NCI-H2196 (cell line): ENCODE results near the gene CNN1.
"Not testable (repeated sequence)": the region's sequence is repeated elsewhere in the genome, so short reads cannot be mapped to it uniquely, and the experiment has no call there.

Experiments
- DNase-seq: peaks from one replicate; lab custom pipeline; 2025; ENCODE audit not compliant: unreplicated experiment; lab: John Stamatoyannopoulos, UW

CNN1 gene

GRCh38 chr19:11564082-11564807, 25.6 kb downstream of the CNN1 start:
- DNase-seq: not testable (repeated sequence)

GRCh38 chr19:11565649-11565980, 27.0 kb downstream of the CNN1 start:
- DNase-seq: not testable (repeated sequence)

DNA sequence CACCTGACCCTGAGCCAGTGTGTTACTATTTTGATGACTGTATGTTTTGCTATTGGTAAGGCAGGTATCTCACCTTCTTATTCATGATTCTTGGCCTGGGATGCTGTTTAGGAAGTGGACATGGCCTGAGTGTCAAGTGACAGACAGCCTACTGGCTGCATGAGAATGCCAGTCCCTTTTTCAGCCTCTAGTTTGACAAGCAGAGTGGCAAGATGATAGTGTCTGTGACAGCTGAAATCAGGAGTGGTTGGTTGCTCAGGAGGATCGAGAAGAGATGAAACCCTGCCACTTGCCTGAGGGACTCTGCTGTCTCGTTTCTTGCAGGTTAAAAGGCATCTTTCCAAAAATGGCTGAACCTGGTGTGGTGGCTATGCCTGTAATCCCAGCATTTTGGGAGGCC, 27.5 kb downstream of the CNN1 start:
- DNase-seq: no peak

DNA sequence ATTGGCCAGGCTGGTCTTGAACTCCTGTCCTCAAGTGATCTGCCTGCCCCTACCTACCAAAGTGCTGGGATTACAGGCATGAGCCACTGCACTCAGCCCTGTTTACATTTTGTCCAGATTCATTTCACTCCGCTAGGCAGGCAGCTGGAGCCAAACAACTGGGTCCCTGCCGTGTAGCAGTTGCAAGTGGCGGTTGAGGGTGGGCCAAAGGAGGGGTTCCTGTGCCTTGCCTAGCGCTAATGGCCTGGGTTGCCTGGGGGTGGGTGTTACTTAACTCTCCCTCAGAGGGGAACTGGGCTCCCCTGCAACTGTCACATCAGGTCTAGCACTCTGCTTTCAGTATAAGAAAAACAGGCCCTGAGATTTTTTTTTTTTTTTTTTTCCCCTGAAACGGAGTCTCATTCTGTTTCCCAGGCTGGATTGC, 31.4 kb downstream of the CNN1 start:
- DNase-seq: no peak

- DNase-seq: not testable (repeated sequence)
Observed at GRCh38 chr19:11573354-11573753, 34.7 kb downstream of the CNN1 start.

GRCh38 chr19:11573763-11574162, 35.1 kb downstream of the CNN1 start:
- DNase-seq: not testable (repeated sequence)

DNA sequence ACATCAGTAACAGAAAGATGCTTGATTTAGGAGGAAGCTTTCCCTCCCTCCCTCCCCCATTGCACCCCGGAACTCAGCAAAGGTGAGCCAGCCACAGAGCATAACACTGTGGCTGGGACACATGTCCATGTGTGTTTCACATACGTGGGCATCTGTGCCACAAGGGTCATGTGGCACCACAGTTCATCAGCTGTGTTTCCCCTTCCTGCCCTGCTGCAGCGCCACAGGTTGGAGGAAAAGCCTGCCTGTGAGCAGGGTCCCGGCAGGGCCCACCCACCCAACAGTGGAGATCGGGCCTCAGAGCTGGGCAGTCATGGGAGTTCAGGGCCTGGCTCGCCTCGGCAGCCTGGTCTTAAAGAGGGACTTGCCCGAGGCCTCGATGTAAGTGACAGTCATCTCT, 36.0 kb downstream of the CNN1 start:
- DNase-seq: no peak

DNA sequence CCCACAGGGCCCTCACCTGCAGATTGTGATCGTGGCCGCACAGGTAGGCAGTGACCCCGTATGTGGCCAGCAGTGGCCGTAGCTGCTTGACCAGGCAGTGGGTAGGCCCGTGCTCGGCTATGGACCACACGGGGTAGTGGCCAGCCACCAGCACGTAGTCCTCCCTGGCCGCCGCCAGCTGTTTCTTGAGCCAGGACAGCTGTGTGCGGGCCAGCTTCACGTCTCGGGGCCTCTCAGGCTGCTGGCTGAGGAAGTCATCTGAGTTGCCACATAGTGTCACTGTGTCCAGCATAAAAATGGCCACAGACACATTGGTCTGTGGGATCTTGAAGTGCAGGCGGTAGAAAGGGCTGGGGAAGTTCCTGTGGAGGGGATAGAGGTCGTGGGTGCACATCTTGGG, 37.6 kb downstream of the CNN1 start:
- DNase-seq: no peak

DNA sequence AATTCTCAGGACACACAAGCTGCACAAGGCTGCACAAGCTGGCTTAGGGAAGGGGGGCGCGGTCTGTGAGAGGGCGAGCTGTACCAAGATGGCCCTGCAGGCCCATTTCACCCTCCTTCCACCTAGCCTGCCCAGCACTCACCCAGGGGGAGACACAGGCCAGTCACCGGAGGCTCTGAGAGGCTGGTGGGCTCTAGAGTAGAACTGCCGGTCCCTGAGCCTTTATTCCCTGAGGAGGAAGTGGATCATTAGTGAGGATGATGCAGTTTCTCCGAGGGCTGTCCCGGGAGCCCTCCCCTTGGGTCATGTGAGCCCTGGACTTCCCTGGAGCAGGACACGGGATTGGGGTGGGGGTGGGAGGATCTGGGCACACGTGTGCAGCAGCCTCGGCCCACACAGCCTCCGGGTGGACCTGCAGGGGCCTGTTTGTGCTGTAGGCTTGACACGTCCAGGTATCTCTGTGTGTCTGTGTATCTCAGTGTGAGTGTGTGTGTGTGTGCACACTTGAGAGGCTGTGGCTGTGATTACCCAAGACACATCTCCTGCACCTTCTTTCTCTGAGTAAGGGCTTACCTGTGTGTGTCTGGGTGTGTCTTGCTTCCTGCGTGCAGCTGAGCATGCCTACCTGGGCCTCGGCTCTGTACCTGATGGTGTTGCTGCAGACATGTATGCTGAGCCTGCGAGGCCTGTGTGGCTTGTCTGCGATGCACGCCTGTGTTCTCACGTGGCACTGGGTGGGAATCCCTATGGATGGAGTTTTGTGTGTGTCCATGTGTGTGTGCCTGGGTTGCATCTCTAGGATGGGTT, 39.0 kb downstream of the CNN1 start, which contains the start of gene ACP5:
TSS of gene ACP5 (minus strand) at position 195 of the 807 bp plus-strand sequence. CDS start 328 bp downstream, outside the sequence.
- DNase-seq: no peak

DNA sequence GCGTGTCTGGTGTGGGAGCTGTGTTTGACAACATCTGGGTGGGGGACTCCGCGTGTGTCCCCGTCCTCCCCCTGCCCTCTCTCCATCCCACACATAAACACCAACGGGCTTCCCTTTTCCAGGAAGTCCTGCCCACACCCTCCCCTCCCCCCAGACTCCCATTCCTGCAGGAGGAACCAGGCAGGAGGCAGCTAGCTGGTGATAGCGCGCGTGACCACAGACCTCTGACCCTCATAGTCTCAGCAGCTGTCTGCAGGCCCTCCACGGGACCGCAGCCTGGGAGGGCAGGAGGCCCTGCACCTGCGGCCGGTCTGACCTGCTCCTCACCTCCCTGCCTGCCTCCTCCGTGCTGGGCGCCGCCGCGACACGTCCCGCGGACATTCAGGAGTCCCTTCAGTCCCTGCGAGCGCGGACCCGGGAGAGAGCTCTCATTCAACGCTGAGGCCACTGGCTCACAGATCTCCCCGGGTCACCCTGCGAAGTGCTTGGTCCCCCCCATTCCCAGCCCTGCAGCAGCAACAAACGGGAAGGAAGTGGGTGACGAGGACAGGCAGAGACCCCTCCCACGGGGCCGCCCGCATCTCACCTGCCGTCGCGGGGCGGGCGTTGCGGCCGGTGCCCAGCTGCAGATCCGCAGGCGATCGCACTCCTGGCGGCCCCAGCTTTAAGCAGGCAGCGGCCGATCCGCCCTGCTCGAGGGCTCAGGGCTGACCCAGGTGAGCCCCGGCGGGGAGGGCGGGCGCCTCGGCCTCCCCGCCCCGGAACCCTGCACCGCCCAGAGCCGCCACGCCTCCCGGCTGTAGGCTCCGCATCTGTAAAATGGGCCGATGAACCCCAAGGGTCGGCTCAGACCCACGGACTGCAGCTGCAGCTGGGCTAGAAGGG, 39.8 kb downstream of the CNN1 start:
- DNase-seq: no peak

- no peak for DNase-seq
Observed at GRCh38 chr19:11580116-11580515, 41.5 kb downstream of the CNN1 start.

GRCh38 chr19:11581740-11582139, 43.1 kb downstream of the CNN1 start:
- no peak for DNase-seq

- no peak for DNase-seq
Observed at GRCh38 chr19:11586331-11586730, 47.7 kb downstream of the CNN1 start.

- DNase-seq: peak; percentile 62
Observed at GRCh38 chr19:11587302-11587974, 48.8 kb downstream of the CNN1 start.

GRCh38 chr19:11587975-11588631, 49.5 kb downstream of the CNN1 start:
- no peak for DNase-seq

DNA sequence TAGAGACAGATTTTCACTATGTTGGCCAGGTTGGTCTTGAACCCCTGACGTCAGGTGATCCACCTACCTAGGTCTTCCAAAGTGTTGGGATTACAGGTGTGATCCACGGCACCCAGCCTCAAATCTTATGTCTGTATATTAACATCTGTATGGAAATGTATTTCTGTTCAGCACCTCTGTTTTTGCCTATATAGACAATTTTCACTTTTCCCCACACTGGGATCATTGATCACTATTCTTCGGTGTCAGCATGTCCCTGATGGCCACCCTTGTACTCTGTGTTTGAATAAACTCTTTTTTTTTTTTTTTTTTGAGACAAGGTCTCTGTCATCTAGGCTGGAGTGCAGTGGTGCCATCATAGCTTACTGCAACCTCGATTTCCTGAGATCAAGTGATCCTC, 55.4 kb downstream of the CNN1 start:
- DNase-seq: no peak

- DNase-seq: no peak
Observed at GRCh38 chr19:11596156-11596555, 57.5 kb downstream of the CNN1 start.

GRCh38 chr19:11597202-11598102, 58.8 kb downstream of the CNN1 start, which contains the start of gene ZNF627:
Gene ZNF627 (plus strand): TSS chr19:11597483. CDS start chr19:11597628, 145 bp downstream.
- DNase-seq: peak; percentile 99

DNA sequence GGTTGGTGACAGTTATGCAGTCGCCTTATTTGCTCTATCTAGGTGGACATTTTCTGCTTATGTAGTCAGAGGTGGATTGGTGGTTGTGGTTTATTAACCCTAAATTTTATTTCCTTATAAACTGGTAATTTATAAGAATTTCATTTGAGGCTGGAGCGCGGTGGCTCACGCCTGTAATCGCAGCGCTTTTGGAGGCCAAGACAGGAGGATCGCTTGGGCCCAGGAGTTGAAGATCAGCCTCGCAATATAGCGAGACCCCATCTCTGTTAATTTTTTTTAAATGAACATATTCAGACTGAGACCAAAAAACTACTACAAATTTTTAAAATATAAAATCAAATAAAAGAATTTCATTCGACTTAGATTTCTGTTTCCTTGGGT, 59.4 kb downstream of the CNN1 start:
- DNase-seq: no peak
